Measurements from ENCODE around the gene IL12RB2.

GRCh38 chr1:67377253-67377652 is 69.6 kb downstream of the IL12RB2 start:
- TF ChIP-seq CTCF (IDR thresholded peaks at IDR 0.05; ENCODE audit: extremely low read depth in 1 of 2, insufficient read depth in 1 of 2, low read depth in 1 of 2, low read length in 2 of 2) (no peak), GATA2 (IDR thresholded peaks at IDR 0.05; ENCODE audit: insufficient read depth, insufficient read length, low read depth, low read length) (no peak), FOS (IDR thresholded peaks at IDR 0.05; ENCODE audit: borderline replicate concordance, insufficient read depth, low read length) (no peak), POLR2AphosphoS5 (IDR thresholded peaks at IDR 0.05; ENCODE audit: insufficient read depth, low read depth, low read length) (no peak), POLR2A (IDR thresholded peaks at IDR 0.05; ENCODE audit: low read depth, low read length) (no peak), MYC (IDR thresholded peaks at IDR 0.05; ENCODE audit: low read depth, low read length) (no peak), EZH2 (IDR thresholded peaks at IDR 0.05; ENCODE audit: borderline replicate concordance, low read depth, low read length, severe bottlenecking) (no peak)

Measured in endothelial cell of umbilical vein (primary cell).